Ovary (tissue), 9 donors: ENCODE data around the gene ARID1B. TPM values are rescaled to one million over a fixed set of nuclear protein-coding genes. Genes with fewer than 3 reads are reported as not detected.

ENCODE experiments used
- DNase-seq, 5 donors: peaks; one replicate each; pipeline ENCODE4 v3.0.0-alpha.2; 2019 to 2020
- H3K27ac ChIP-seq, 2 donors: fragments of 200-600 bp; one replicate each; pipeline versions ENCODE4 v1.5.1 to v1.8.0; 2019 to 2022
- H3K27me3 ChIP-seq: fragments of 200-600 bp; one replicate; pipeline ENCODE4 v1.8.0; 2022
- H3K36me3 ChIP-seq: fragments of 200-600 bp; sonication (generic); one replicate; pipeline ENCODE4 v1.5.1; 2019
- H3K4me1 ChIP-seq: one replicate; pipeline ENCODE4 v1.8.1; 2013; ENCODE audit warnings: mild to moderate bottlenecking, moderate library complexity; ENCODE audit not compliant: insufficient read depth
- H3K4me3 ChIP-seq: fragments of 200-600 bp; sonication (generic); one replicate; pipeline ENCODE4 v1.5.1; 2017
- H3K9me3 ChIP-seq, 2 donors: fragments of 200-600 bp in 1 of 2; sonication (generic) in 1 of 2; one replicate each; pipeline versions ENCODE4 v1.5.1 to v1.8.1; 2013 to 2019; ENCODE audit warnings: mild to moderate bottlenecking in 1 of 2, moderate library complexity in 1 of 2
- EP300 ChIP-seq: sonication (generic); formaldehyde crosslinking; IDR thresholded peaks from one replicate; pipeline ENCODE4 v1.6.1; 2017; ENCODE audit warnings: antibody characterized with exemption
- POLR2A ChIP-seq: fragments of 450-650 bp; IDR thresholded peaks from one replicate; pipeline ENCODE4 v1.6.1; 2017; ENCODE audit warnings: antibody characterized with exemption, mild to moderate bottlenecking, moderate library complexity
- WGBS, 3 donors: extraction: QIAGEN DNeasy Blood & Tissue Kit in 1 of 3; methylation state at CpG; one replicate each; pipeline versions ENCODE4 v1.1.5 to v1.1.7; 2013 to 2017; 5-methylcytosine and 5-hydroxymethylcytosine counted together
- intact Hi-C, 4 donors: fragments of 100-400 bp; cut with DNase I; formaldehyde crosslinking; loops; one replicate each; pipeline versions ENCODE4 v1.11.0 to v1.15.1; 2022 to 2023
- polyA plus RNA-seq, 2 donors: library from polyadenylated mRNA; stranded (reverse); fragments of 200-250 nt in 1 of 2; fragments of 350-450 nt in 1 of 2; fragmentation: Illumina TruSeq in 1 of 2; extraction: RNeasy Lipid Tissue Mini Kit (QIAGEN cat#74804) in 1 of 2; gene quantifications; one replicate each; pipeline ENCODE4 v1.2.3, GENCODE V29; 2013 to 2014
- total RNA-seq, 7 donors: library from RNA; depleted of rRNA in 2 of 7; stranded (reverse); fragments of >200 nt in 2 of 7; fragmentation: NEBNext Ultra II Directional in 3 of 7; extraction: Animal tissue kit (Norgen Biotek cat#: 25700) in 3 of 7; gene quantifications; one replicate each; pipeline versions ENCODE4 v1.1.0 to v1.2.4, GENCODE V29; 2016 to 2023
- TF ChIP-seq, protein P1 (sequence below), 3 donors: fragments of 450-650 bp in 2 of 3; fragments of 200-600 bp in 1 of 3; IDR thresholded peaks; one replicate each; pipeline versions ENCODE4 v1.5.1 to v1.8.0; 2016 to 2022; ENCODE audit warnings: antibody characterized with exemption in 3 of 3, mild to moderate bottlenecking in 1 of 3
- donor health status: DM: no; HTN: no; CAD: no; lungs with moderate emphysema.
- donor health status: DM: no; HTN: no; CAD: no.
- donor health status: Bipolar disorder and iron deficiency.
- donor health status: DM: yes; HTN: yes; CAD: no.
- donor health status: DM: no; HTN: no; CAD: no.
- donor health status: DM: yes; HTN: yes; CAD: no.

Gene ARID1B
- total and polyA plus RNA-seq, 9 donors, result 33.2 to 144 (median 105) TPM

DNA sequence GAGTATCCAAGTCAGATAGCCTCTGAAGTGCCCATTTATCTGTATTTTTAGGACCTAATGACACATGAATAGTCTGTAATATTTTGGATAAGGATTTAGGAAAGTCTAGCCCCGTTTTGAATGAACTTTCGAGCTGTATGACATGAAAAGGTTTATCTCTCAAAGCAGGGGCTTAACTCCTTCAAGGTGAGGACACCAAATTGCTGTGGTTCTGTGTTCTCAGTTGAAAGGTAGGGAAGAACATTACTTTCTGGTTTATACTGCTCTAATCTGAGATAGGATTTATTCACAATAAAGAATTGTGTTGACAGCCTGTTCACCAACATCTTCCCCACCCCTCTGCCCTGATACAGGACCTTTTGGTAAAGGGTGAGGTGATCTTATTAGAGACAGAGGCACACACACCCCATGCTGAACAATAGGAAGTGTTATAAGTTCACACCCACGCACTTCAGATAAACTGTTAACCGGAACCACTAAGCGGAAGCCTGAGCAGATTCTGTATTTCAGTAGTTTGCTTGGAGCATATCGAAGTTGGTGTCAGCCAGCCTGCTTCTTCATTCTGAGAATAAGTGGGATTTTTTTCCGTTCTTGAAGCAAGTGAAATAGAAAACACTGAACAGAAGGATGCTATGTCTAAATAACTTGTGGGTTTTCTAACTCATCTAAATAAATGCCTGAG, 322.9 kb downstream of the ARID1B start:
- no peak for DNase-seq
- intact Hi-C loops, result no loop called here
- no peak overlapping the region for H3K4me3 ChIP-seq
- no peaks in the 10 kb centered on the region for H3K36me3 ChIP-seq
- WGBS, 3 donors, result 57 to 66% (median 59%) methylated on average over 7 of the region's 7 CpGs
- no peak overlapping the region for H3K27ac ChIP-seq
- H3K4me1 ChIP-seq, result no peaks in the 10 kb centered on the region
- no peaks in the 10 kb centered on the region for H3K9me3 ChIP-seq
- no peaks in the 10 kb centered on the region for H3K27me3 ChIP-seq
- TF ChIP-seq, protein P1, sequence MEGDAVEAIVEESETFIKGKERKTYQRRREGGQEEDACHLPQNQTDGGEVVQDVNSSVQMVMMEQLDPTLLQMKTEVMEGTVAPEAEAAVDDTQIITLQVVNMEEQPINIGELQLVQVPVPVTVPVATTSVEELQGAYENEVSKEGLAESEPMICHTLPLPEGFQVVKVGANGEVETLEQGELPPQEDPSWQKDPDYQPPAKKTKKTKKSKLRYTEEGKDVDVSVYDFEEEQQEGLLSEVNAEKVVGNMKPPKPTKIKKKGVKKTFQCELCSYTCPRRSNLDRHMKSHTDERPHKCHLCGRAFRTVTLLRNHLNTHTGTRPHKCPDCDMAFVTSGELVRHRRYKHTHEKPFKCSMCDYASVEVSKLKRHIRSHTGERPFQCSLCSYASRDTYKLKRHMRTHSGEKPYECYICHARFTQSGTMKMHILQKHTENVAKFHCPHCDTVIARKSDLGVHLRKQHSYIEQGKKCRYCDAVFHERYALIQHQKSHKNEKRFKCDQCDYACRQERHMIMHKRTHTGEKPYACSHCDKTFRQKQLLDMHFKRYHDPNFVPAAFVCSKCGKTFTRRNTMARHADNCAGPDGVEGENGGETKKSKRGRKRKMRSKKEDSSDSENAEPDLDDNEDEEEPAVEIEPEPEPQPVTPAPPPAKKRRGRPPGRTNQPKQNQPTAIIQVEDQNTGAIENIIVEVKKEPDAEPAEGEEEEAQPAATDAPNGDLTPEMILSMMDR (IDR thresholded peaks at IDR 0.05), result no peak
- TF ChIP-seq EP300, result no peak

- Histone ChIP-seq H3K4me3 (no peak overlapping the region), H3K36me3 (no peaks in the 10 kb centered on the region), H3K4me1 (no peaks in the 10 kb centered on the region), H3K27ac (no peak overlapping the region), H3K27me3 (no peaks in the 10 kb centered on the region), H3K9me3 (no peaks in the 10 kb centered on the region)
- 81 to 85% (median 82%) methylated on average over 1 of the region's 1 CpG for WGBS, 3 donors
- TF ChIP-seq, protein P1 (IDR thresholded peaks at IDR 0.05), result no peak
- TF ChIP-seq POLR2A (no peak), EP300 (no peak)
- intact Hi-C loops, result no loop called here
- no peak for DNase-seq
These were observed 324.0 kb downstream of the ARID1B start for GRCh38 chr6:157101166-157101565.

- no peaks in the 10 kb centered on the region for H3K27me3 ChIP-seq
- intact Hi-C loops, result no loop called here
- peaks cover 8% of the 10 kb centered on the region for H3K4me1 ChIP-seq
- 70 to 79% (median 77%) methylated on average over 1 of the region's 1 CpG for WGBS, 3 donors
- TF ChIP-seq POLR2A, result no peak
- TF ChIP-seq EP300, result no peak
- TF ChIP-seq, protein P1 (IDR thresholded peaks at IDR 0.05), result no peak
- H3K36me3 ChIP-seq, result no peaks in the 10 kb centered on the region
- H3K27ac ChIP-seq, result no peak overlapping the region
- H3K9me3 ChIP-seq, result no peaks in the 10 kb centered on the region
- no peak overlapping the region for H3K4me3 ChIP-seq
- DNase-seq, result no peak
These were observed 327.6 kb downstream of the ARID1B start for GRCh38 chr6:157104803-157105202.

DNA sequence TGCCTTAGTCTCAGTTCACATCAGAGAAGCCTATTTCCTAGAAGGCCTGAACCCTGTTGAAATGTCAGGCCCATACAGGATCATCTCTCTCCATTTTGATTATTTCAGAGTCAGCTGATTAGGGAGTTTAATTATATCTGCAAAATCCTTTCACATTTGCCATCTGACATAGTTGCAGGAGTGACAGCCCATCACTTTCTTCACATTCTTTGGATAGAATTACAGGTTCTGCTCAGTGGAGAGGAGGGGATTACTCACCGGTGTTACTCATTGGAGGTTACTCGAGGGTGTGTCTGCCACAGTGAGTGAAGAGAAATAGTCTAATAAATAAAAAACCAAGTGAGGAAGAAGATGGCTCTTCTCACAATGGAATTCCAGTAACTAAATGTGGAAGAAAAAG, 329.3 kb downstream of the ARID1B start:
- TF ChIP-seq POLR2A (no peak), EP300 (no peak)
- TF ChIP-seq, protein P1 (IDR thresholded peaks at IDR 0.05), result no peak
- WGBS, 3 donors, result 88 to 92% (median 91%) methylated on average over 2 of the region's 2 CpGs
- H3K36me3 ChIP-seq, result no peaks in the 10 kb centered on the region
- intact Hi-C loops, result no loop called here
- H3K4me3 ChIP-seq, result no peak overlapping the region
- H3K27me3 ChIP-seq, result no peaks in the 10 kb centered on the region
- no peaks in the 10 kb centered on the region for H3K9me3 ChIP-seq
- peaks cover 8% of the 10 kb centered on the region for H3K4me1 ChIP-seq
- no peak overlapping the region for H3K27ac ChIP-seq
- no peak for DNase-seq
